ENCODE measurements around the gene ZNF407.
A peak's percentile ranks its signal among the peaks of the same experiment; 100 is the strongest.

ZNF407 gene

DNA sequence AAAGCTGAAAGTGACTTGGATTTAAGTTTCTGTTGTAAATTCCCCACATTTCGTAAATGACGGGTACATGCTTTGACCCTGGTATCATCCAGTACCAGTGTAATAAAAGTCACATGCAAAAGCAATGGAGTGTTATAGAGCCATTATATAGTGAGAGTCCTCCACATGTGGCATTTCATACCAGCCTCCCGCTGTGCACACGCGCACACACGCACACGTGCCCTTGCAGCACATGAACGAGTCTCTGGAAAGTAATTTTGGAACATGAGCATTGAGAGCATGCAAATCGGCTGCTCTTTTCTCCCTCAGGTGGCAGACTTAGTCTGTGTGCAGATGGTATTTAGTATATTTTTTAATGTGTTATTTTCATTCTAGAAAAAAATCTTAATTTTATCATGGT lies 198.1 kb downstream of the ZNF407 start:
- H3K27ac ChIP-seq (ENCODE audit: low read length): no peak overlapping the region
- H3K4me1 ChIP-seq (ENCODE audit: control insufficient read depth in 1 of 2, insufficient read depth in 2 of 2, low read length in 2 of 2): peaks cover 3 to 10% of the 10 kb centered on the region in 2 donors
- no peaks in the 10 kb centered on the region for H3K9me3 ChIP-seq (ENCODE audit: control insufficient read depth in 1 of 2, low read length in 2 of 2)
- H3K4me3 ChIP-seq (ENCODE audit: low read depth in 1 of 2, low read length in 2 of 2): no peak overlapping the region
- H3K36me3 ChIP-seq (ENCODE audit: control insufficient read depth in 1 of 2, insufficient read depth in 2 of 2, low read length in 2 of 2): no peaks in the 10 kb centered on the region
- H3K27me3 ChIP-seq (ENCODE audit: low read depth, low read length): no peaks in the 10 kb centered on the region

- no peaks in the 10 kb centered on the region for H3K9me3 ChIP-seq (ENCODE audit: control insufficient read depth in 1 of 2, low read length in 2 of 2)
Observed at GRCh38 chr18:74796211-74796610, 198.5 kb downstream of the ZNF407 start.

DNA sequence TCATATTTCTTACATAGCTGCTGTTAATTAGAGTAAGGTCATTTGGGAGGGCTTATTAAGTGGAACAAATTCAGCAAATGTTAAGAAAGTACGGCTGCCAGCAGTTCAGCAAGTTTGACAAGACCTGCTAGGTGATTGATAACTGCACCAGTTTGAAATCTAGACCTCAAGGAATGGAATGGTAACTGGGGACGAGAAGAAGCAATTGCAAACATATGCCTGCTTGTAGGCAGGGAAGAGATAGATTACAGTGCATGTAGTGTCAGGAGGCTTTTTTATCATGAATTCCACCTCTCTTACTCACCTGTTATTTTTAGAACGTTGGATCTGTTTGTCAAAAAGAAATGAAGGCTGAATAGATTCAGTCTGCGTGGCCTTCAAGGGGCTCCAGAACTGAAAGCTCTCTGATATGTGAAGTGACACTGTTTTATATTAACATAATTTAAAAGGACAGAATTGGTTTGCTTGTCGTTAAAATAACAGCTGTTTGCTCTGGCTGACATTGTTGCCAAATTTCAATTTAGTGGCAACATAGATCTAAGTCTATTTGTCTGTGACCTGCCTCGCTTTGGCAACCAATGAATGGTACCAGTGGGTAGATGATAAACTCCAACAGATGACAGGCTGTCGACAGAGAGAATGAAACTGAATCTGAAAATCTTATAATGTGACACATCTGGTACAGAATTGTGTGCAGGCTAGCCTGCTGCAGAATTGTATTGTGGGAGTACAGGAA lies 199.3 kb downstream of the ZNF407 start:
- H3K4me1 ChIP-seq (ENCODE audit: control insufficient read depth in 1 of 2, insufficient read depth in 2 of 2, low read length in 2 of 2): peaks cover 3 to 10% of the 10 kb centered on the region in 2 donors
- no peaks in the 10 kb centered on the region for H3K27me3 ChIP-seq (ENCODE audit: low read depth, low read length)
- H3K4me3 ChIP-seq (ENCODE audit: low read depth in 1 of 2, low read length in 2 of 2): no peak overlapping the region
- peak overlapping the region; percentile 4 for H3K27ac ChIP-seq (ENCODE audit: low read length)
- no peaks in the 10 kb centered on the region for H3K9me3 ChIP-seq (ENCODE audit: control insufficient read depth in 1 of 2, low read length in 2 of 2)
- no peaks in the 10 kb centered on the region for H3K36me3 ChIP-seq (ENCODE audit: control insufficient read depth in 1 of 2, insufficient read depth in 2 of 2, low read length in 2 of 2)

More at GRCh38 chr18:74796211-74796610, 198.5 kb downstream of the ZNF407 start:
- H3K4me3 ChIP-seq (ENCODE audit: low read depth in 1 of 2, low read length in 2 of 2): no peak overlapping the region
- H3K36me3 ChIP-seq (ENCODE audit: control insufficient read depth in 1 of 2, insufficient read depth in 2 of 2, low read length in 2 of 2): no peaks in the 10 kb centered on the region
- H3K4me1 ChIP-seq (ENCODE audit: control insufficient read depth in 1 of 2, insufficient read depth in 2 of 2, low read length in 2 of 2): peaks cover 3 to 10% of the 10 kb centered on the region in 2 donors
- no peak overlapping the region for H3K27ac ChIP-seq (ENCODE audit: low read length)
- H3K27me3 ChIP-seq (ENCODE audit: low read depth, low read length): no peaks in the 10 kb centered on the region

DNA sequence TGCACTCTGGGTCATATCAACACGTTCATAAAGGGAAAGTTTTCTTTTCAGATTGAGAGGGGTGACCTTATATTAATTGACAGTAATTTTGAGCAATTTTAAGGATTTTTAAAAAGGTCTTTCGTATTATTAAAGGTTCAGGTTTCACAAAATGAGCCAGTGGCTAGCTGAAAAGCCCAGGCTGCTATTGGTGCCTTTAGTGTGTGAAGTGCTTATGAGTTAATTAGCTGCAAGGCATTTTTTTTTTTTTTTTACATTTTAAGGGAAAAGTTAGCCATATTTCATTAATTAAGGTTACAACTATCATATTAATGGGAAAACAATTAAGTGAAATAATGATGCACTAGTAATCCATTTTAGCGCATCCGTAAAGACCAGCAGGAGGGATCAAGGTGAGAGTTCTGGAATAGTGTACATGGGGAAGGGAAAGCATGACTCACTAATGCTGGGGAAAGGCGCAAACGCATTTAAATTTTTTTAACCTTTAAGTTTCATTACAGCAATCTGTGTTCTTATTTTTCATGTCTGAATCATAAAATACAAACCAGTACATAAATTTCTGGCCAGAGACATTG lies 200.0 kb downstream of the ZNF407 start:
- Histone ChIP-seq H3K36me3 (ENCODE audit: control insufficient read depth in 1 of 2, insufficient read depth in 2 of 2, low read length in 2 of 2) (no peaks in the 10 kb centered on the region), H3K9me3 (ENCODE audit: control insufficient read depth in 1 of 2, low read length in 2 of 2) (no peaks in the 10 kb centered on the region), H3K27me3 (ENCODE audit: low read depth, low read length) (no peaks in the 10 kb centered on the region), H3K27ac (ENCODE audit: low read length) (no peak overlapping the region), H3K4me3 (ENCODE audit: low read depth in 1 of 2, low read length in 2 of 2) (no peak overlapping the region), H3K4me1 (ENCODE audit: control insufficient read depth in 1 of 2, insufficient read depth in 2 of 2, low read length in 2 of 2) (peaks cover 3 to 10% of the 10 kb centered on the region in 2 donors)

DNA sequence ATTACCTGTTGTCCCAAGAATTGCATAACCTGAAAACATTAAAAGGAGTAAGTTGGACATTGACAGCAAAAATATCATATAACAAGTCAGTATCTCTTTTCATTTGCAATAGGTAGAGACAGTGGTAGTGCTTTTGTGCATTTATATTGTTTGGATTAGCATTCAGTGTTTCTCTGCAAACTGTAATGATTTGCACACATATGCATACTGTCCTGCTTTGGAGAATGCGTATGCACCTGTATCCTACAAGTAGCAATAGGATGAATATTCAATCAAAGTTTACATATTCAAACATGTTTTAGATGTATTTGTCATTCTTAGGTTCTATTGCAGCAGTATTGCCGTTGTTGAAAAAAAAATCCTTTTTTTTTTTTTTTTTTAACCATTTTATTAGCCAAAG lies 201.9 kb downstream of the ZNF407 start:
- Histone ChIP-seq H3K4me1 (ENCODE audit: control insufficient read depth in 1 of 2, insufficient read depth in 2 of 2, low read length in 2 of 2) (peaks cover 3 to 10% of the 10 kb centered on the region in 2 donors), H3K36me3 (ENCODE audit: control insufficient read depth in 1 of 2, insufficient read depth in 2 of 2, low read length in 2 of 2) (no peaks in the 10 kb centered on the region), H3K27ac (ENCODE audit: low read length) (no peak overlapping the region), H3K4me3 (ENCODE audit: low read depth in 1 of 2, low read length in 2 of 2) (no peak overlapping the region), H3K9me3 (ENCODE audit: control insufficient read depth in 1 of 2, low read length in 2 of 2) (no peaks in the 10 kb centered on the region), H3K27me3 (ENCODE audit: low read depth, low read length) (no peaks in the 10 kb centered on the region)

DNA sequence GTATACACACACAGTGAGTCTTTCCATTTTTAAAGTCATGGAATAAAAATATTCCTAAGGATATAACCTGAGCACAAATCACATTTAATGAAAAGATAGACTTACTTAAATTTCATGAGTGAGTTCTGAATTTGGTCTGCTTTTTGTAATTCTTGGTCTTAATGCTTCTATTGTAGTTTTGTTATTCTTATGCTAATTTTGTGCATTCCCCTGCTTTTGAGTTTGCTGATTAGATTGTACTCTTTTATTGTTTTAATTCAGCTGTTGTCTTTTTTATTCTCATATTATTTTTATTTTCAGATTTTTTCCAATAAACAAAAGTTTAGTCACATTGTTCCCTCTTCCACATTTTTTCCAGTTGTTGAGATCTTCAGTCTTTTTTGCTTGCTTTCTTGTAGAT lies 202.4 kb downstream of the ZNF407 start:
- Histone ChIP-seq H3K36me3 (ENCODE audit: control insufficient read depth in 1 of 2, insufficient read depth in 2 of 2, low read length in 2 of 2) (no peaks in the 10 kb centered on the region), H3K27me3 (ENCODE audit: low read depth, low read length) (no peaks in the 10 kb centered on the region), H3K9me3 (ENCODE audit: control insufficient read depth in 1 of 2, low read length in 2 of 2) (no peaks in the 10 kb centered on the region), H3K4me1 (ENCODE audit: control insufficient read depth in 1 of 2, insufficient read depth in 2 of 2, low read length in 2 of 2) (peaks cover 3 to 10% of the 10 kb centered on the region in 2 donors), H3K4me3 (ENCODE audit: low read depth in 1 of 2, low read length in 2 of 2) (no peak overlapping the region), H3K27ac (ENCODE audit: low read length) (no peak overlapping the region)

DNA sequence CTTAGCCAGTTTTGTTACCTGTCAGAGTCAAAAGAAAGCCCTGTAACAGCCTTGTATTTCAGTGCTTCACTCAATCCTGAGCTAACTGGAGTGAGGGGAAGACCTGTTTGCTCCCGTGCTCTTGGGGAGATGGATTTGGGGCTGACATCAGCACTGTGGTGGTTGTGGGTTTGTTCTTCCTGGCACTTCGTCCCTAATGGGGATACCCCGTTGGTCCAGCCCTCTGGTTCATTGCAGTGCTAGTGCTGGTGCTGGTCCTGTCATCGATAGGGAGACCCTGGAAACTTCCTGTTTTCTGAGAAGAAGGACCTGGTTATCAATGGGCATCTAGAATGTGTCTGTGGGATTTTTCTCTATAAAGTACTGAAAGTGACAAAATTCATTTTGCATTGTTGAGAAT lies 205.4 kb downstream of the ZNF407 start:
- Histone ChIP-seq H3K27me3 (ENCODE audit: low read depth, low read length) (no peaks in the 10 kb centered on the region), H3K4me1 (ENCODE audit: control insufficient read depth in 1 of 2, insufficient read depth in 2 of 2, low read length in 2 of 2) (peaks cover 0 to 3% of the 10 kb centered on the region in 2 donors), H3K27ac (ENCODE audit: low read length) (no peak overlapping the region), H3K36me3 (ENCODE audit: control insufficient read depth in 1 of 2, insufficient read depth in 2 of 2, low read length in 2 of 2) (no peaks in the 10 kb centered on the region), H3K4me3 (ENCODE audit: low read depth in 1 of 2, low read length in 2 of 2) (no peak overlapping the region), H3K9me3 (ENCODE audit: control insufficient read depth in 1 of 2, low read length in 2 of 2) (no peaks in the 10 kb centered on the region)

DNA sequence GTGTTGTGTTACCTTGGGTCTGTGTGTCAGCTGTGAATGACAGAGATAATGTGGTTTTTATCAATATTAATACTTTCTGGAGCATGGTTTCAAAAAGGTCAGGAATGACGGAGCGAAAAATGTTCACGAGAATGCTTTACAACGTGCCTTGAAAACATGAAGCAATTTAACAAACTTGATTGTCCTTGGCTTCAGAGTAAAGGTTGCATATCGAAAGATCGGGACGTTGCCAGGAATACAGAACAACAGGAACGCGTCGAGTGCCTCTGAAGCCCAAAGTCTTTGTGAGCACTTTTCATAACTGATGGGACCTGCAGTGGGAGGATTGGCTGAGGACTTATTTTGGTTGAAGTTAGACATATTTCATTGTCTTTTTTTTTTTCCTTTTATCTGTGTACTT lies 206.1 kb downstream of the ZNF407 start:
- Histone ChIP-seq H3K4me3 (ENCODE audit: low read depth in 1 of 2, low read length in 2 of 2) (peak overlapping the region in 1 of 2 donors; percentile 17), H3K4me1 (ENCODE audit: control insufficient read depth in 1 of 2, insufficient read depth in 2 of 2, low read length in 2 of 2) (peaks cover 0 to 3% of the 10 kb centered on the region in 2 donors), H3K27me3 (ENCODE audit: low read depth, low read length) (no peaks in the 10 kb centered on the region), H3K27ac (ENCODE audit: low read length) (no peak overlapping the region), H3K36me3 (ENCODE audit: control insufficient read depth in 1 of 2, insufficient read depth in 2 of 2, low read length in 2 of 2) (no peaks in the 10 kb centered on the region), H3K9me3 (ENCODE audit: control insufficient read depth in 1 of 2, low read length in 2 of 2) (no peaks in the 10 kb centered on the region)

- Histone ChIP-seq H3K4me1 (ENCODE audit: control insufficient read depth in 1 of 2, insufficient read depth in 2 of 2, low read length in 2 of 2) (peaks cover 0 to 3% of the 10 kb centered on the region in 2 donors), H3K4me3 (ENCODE audit: low read depth in 1 of 2, low read length in 2 of 2) (no peak overlapping the region), H3K27ac (ENCODE audit: low read length) (no peak overlapping the region), H3K9me3 (ENCODE audit: control insufficient read depth in 1 of 2, low read length in 2 of 2) (no peaks in the 10 kb centered on the region), H3K36me3 (ENCODE audit: control insufficient read depth in 1 of 2, insufficient read depth in 2 of 2, low read length in 2 of 2) (no peaks in the 10 kb centered on the region), H3K27me3 (ENCODE audit: low read depth, low read length) (no peaks in the 10 kb centered on the region)
Observed at GRCh38 chr18:74804677-74805076, 207.0 kb downstream of the ZNF407 start.

GRCh38 chr18:74806073-74806472 lies 208.4 kb downstream of the ZNF407 start:
- H3K27ac ChIP-seq (ENCODE audit: low read length): no peak overlapping the region
- H3K36me3 ChIP-seq (ENCODE audit: control insufficient read depth in 1 of 2, insufficient read depth in 2 of 2, low read length in 2 of 2): no peaks in the 10 kb centered on the region
- peaks cover 0 to 3% of the 10 kb centered on the region in 2 donors for H3K4me1 ChIP-seq (ENCODE audit: control insufficient read depth in 1 of 2, insufficient read depth in 2 of 2, low read length in 2 of 2)
- no peaks in the 10 kb centered on the region for H3K9me3 ChIP-seq (ENCODE audit: control insufficient read depth in 1 of 2, low read length in 2 of 2)
- H3K27me3 ChIP-seq (ENCODE audit: low read depth, low read length): no peaks in the 10 kb centered on the region
- no peak overlapping the region for H3K4me3 ChIP-seq (ENCODE audit: low read depth in 1 of 2, low read length in 2 of 2)

GRCh38 chr18:74806700-74807416 lies 209.2 kb downstream of the ZNF407 start:
- H3K27me3 ChIP-seq (ENCODE audit: low read depth, low read length): no peaks in the 10 kb centered on the region
- no peaks in the 10 kb centered on the region for H3K9me3 ChIP-seq (ENCODE audit: control insufficient read depth in 1 of 2, low read length in 2 of 2)
- peaks cover 0 to 3% of the 10 kb centered on the region in 2 donors for H3K4me1 ChIP-seq (ENCODE audit: control insufficient read depth in 1 of 2, insufficient read depth in 2 of 2, low read length in 2 of 2)
- peak overlapping the region; percentile 11 for H3K27ac ChIP-seq (ENCODE audit: low read length)
- H3K36me3 ChIP-seq (ENCODE audit: control insufficient read depth in 1 of 2, insufficient read depth in 2 of 2, low read length in 2 of 2): no peaks in the 10 kb centered on the region
- no peak overlapping the region for H3K4me3 ChIP-seq (ENCODE audit: low read depth in 1 of 2, low read length in 2 of 2)
